WERI-Rb-1 (cell line): ENCODE measurements around the gene PKMYT1.

Experiments used
- DNase-seq: peaks from one replicate; pipeline ENCODE4 v3.0.0-alpha.2; 2020
- H3K27ac ChIP-seq: fragments of 250-450 bp; sonication (Bioruptor Pico); 2 replicates; pipeline ENCODE4 v1.5.1; 2020; ENCODE audit warnings: mild to moderate bottlenecking, moderate library complexity
- H3K27me3 ChIP-seq: fragments of 250-450 bp; sonication (Bioruptor Pico); 2 replicates; pipeline ENCODE4 v1.5.1; 2021; ENCODE audit warnings: mild to moderate bottlenecking, low read depth, moderate library complexity; ENCODE audit not compliant: insufficient read depth, severe bottlenecking
- H3K36me3 ChIP-seq: fragments of 250-450 bp; sonication (Bioruptor Pico); 2 replicates; pipeline ENCODE4 v1.5.1; 2020; ENCODE audit warnings: mild to moderate bottlenecking, moderate library complexity
- H3K4me3 ChIP-seq: 2 replicates; pipeline ENCODE4 v1.5.1; 2011; ENCODE audit warnings: low read depth, mild to moderate bottlenecking, control low read depth, low read length
- H3K9me3 ChIP-seq: fragments of 250-450 bp; sonication (Bioruptor Pico); 2 replicates; pipeline ENCODE4 v1.5.1; 2021; ENCODE audit warnings: mild to moderate bottlenecking, moderate library complexity; ENCODE audit not compliant: severe bottlenecking
- TF ChIP-seq, protein P1 (sequence below): IDR thresholded peaks from 2 replicates; pipeline ENCODE4 v1.5.1; 2011; ENCODE audit warnings: low read depth, mild to moderate bottlenecking, control low read depth, inconsistent platforms, low read length

The PKMYT1 gene

DNA sequence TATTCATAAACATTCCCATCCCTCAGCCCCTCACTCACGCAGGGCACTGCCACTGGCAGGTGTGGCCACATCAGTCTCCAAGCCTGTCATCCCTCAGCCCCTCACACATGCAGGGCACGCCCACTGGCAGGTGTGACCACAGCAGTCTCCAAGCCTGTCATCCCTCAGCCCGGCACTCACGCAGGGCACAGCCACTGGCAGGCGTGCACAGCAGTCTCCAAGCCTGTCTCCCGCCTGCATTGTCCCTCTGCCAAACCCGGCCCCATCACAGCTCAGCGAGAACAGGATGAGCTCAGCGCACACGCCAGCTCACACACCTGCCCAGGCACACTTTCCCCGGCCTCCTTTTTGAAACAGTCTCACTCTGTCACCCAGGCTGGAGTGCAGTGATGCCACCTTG, 27.6 kb downstream of the PKMYT1 start:
- H3K36me3 ChIP-seq = peaks cover 10% of the 10 kb centered on the region
- TF ChIP-seq, protein P1, sequence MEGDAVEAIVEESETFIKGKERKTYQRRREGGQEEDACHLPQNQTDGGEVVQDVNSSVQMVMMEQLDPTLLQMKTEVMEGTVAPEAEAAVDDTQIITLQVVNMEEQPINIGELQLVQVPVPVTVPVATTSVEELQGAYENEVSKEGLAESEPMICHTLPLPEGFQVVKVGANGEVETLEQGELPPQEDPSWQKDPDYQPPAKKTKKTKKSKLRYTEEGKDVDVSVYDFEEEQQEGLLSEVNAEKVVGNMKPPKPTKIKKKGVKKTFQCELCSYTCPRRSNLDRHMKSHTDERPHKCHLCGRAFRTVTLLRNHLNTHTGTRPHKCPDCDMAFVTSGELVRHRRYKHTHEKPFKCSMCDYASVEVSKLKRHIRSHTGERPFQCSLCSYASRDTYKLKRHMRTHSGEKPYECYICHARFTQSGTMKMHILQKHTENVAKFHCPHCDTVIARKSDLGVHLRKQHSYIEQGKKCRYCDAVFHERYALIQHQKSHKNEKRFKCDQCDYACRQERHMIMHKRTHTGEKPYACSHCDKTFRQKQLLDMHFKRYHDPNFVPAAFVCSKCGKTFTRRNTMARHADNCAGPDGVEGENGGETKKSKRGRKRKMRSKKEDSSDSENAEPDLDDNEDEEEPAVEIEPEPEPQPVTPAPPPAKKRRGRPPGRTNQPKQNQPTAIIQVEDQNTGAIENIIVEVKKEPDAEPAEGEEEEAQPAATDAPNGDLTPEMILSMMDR = no peak
- H3K9me3 ChIP-seq = no peaks in the 10 kb centered on the region
- DNase-seq = no peak
- H3K27ac ChIP-seq = no peak overlapping the region
- H3K27me3 ChIP-seq = no peaks in the 10 kb centered on the region
- H3K4me3 ChIP-seq = no peak overlapping the region

DNA sequence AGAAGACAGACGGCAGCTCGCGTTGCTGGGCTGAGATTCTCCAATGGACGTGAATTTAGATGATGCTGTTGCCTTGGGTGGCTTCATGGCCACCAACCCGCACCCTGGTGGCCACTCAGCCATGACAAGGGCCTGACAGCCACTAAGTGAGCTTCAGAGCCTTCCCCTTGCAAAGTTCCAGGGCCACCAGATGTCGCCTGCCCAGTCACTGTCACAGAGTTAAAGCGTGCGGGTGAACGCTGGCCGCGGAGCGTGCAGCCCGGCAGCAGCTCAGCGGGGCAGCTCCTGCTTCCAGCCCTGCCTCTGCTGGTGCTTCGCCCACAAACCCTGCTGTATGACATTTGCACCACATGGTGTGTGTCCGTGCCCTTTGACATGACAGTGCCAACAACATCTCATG, 29.5 kb downstream of the PKMYT1 start:
- no peak overlapping the region for H3K27ac ChIP-seq
- H3K4me3 ChIP-seq = no peak overlapping the region
- H3K9me3 ChIP-seq = no peaks in the 10 kb centered on the region

DNA sequence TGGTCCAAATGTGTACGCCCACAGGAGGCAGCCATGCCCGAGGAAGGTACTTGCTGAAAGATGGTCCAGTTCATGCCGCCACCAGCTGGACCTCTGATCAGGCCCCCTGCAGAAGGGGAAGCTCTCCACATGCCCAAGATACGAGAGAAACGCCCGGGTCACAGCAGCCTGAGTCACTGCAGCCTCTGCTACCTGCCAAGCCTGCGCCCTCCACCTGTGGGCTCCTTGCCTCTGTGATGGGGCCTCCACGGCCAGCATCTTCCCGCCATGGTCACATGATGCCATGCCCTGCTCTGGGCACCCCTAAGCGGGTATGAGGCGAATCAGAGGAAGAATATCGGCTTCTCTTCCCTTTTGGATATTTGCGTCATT, 29.9 kb downstream of the PKMYT1 start:
- peaks cover 14% of the 10 kb centered on the region for H3K36me3 ChIP-seq
- H3K9me3 ChIP-seq = no peaks in the 10 kb centered on the region
- no peak overlapping the region for H3K4me3 ChIP-seq
- H3K27ac ChIP-seq = no peak overlapping the region
- TF ChIP-seq, protein P1 = no peak
- no peak for DNase-seq
- no peaks in the 10 kb centered on the region for H3K27me3 ChIP-seq

More for the DNA sequence above, 29.5 kb downstream of the PKMYT1 start:
- DNase-seq = peak; percentile 70
- Histone ChIP-seq H3K36me3 (peaks cover 14% of the 10 kb centered on the region), H3K27me3 (no peaks in the 10 kb centered on the region)
- TF ChIP-seq, protein P1 = peak; percentile 44

DNA sequence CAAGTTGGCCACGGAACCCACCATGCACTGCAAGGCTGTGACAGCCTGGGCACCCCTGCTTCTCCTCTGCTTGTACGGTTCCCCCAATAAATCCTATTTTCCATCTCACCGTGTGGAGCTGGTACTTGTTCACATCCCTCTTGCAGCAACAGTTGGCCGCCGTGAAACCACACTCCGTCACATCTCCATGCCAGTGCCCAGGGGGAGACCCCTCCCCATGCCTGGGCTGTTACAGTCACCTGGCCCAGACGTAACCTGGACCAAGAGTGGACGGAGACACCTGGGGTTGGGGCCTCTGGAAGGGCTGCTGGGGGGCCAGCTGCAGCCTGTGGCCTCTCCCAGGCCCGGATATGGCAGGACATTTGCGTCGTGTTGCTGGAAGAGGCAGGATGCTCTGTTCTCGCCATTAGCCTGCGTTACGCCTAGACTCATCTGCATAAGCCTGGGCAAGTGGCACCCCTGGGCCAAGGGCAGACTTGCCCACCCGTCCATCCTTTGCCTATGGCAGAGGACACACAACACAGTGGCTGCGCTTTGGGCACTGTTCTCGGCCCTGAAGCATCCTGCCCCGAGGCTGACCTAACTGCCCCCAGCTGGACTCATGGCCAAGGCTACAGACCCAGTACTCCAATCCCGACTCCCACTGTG, 30.4 kb downstream of the PKMYT1 start:
- H3K27ac ChIP-seq = no peak overlapping the region
- peaks cover 14% of the 10 kb centered on the region for H3K36me3 ChIP-seq
- no peak overlapping the region for H3K4me3 ChIP-seq
- no peaks in the 10 kb centered on the region for H3K27me3 ChIP-seq
- H3K9me3 ChIP-seq = no peaks in the 10 kb centered on the region
- DNase-seq = no peak
- TF ChIP-seq, protein P1 = no peak

DNA sequence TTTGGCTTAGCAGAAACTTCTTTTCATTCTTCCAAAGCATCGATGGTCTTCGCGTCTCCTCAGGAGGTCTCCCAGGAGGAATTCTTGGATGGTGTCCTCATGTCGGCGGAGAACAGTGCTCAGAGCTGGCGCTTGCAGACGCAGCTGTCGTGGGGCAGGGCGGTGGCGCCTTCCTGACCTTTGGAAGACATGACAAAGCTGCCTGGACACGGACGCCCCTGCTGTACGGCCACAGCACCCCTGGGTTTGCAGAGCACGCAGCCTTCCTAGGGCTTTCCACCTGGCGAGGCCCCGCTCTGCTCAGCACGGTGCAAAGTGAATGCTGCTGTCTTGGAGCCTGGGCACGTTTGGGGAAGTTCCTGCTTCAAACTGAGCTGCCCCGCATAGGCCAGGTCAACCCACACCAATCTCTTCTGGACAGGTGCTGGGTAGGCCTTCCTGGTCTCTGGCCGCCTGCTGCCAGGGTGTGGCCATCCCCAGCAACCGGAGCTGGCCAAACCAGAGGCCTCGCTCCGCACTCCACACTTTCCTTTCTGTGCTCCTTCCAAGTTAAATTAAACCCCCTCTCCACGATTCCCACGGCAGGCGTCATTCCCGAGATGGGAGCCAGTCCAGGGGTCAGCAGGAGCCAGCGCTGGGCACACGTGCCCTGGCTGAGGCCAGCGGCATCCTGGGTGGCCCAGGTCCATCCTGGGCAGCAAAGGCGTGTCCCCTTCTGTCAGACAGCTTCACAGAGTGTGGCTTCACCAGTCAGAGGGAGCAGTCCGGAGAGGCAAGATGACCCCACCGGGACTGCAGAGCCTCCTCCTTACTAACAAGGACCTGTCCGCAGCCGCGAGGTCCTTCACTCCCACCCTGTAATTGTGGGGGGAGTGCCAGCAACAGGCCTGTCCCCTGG, 31.2 kb downstream of the PKMYT1 start:
- Histone ChIP-seq H3K36me3 (peaks cover 14% of the 10 kb centered on the region), H3K9me3 (no peaks in the 10 kb centered on the region), H3K27ac (no peak overlapping the region), H3K4me3 (no peak overlapping the region), H3K27me3 (no peaks in the 10 kb centered on the region)
- DNase-seq = no peak
- TF ChIP-seq, protein P1 = no peak
